ENCODE measurements around the gene RPRD2.

DNA sequence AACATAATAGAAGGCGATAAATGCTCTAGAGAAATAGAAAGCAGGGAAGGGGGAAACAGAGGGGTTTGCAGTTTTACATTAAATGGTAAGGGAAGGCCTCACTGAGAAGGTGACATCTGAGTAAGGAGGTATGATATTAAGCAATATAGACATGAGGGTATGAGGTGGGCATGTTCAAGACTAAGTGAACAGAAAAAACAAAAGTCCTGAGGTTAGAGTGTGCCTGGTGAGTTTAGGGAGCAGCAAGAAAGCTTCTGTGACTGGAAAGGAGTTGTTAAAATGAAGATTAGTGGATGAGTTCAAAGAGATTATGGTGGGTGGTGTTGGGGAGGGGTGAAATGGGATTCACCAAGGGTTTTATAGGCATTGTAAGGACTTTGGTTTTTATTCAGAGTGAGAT is 8.6 kb downstream of the RPRD2 start:
- TF ChIP-seq POLR2AphosphoS5 (IDR thresholded peaks at IDR 0.05) = no peak
- no peak for TF ChIP-seq POLR2A (IDR thresholded peaks at IDR 0.05)
- TF ChIP-seq, protein P1, sequence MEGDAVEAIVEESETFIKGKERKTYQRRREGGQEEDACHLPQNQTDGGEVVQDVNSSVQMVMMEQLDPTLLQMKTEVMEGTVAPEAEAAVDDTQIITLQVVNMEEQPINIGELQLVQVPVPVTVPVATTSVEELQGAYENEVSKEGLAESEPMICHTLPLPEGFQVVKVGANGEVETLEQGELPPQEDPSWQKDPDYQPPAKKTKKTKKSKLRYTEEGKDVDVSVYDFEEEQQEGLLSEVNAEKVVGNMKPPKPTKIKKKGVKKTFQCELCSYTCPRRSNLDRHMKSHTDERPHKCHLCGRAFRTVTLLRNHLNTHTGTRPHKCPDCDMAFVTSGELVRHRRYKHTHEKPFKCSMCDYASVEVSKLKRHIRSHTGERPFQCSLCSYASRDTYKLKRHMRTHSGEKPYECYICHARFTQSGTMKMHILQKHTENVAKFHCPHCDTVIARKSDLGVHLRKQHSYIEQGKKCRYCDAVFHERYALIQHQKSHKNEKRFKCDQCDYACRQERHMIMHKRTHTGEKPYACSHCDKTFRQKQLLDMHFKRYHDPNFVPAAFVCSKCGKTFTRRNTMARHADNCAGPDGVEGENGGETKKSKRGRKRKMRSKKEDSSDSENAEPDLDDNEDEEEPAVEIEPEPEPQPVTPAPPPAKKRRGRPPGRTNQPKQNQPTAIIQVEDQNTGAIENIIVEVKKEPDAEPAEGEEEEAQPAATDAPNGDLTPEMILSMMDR (IDR thresholded peaks at IDR 0.05) = no peak

All from sigmoid colon (tissue), 4 donors.